GM19193 (cell line): ENCODE measurements around the gene EPHA3.

Source experiments
- POLR2A ChIP-seq: IDR thresholded peaks from 4 replicates; pipeline ENCODE4 v1.6.1; 2011; ENCODE audit not compliant: insufficient read depth, insufficient read length; ENCODE audit errors: extremely low read depth

The EPHA3 gene

DNA sequence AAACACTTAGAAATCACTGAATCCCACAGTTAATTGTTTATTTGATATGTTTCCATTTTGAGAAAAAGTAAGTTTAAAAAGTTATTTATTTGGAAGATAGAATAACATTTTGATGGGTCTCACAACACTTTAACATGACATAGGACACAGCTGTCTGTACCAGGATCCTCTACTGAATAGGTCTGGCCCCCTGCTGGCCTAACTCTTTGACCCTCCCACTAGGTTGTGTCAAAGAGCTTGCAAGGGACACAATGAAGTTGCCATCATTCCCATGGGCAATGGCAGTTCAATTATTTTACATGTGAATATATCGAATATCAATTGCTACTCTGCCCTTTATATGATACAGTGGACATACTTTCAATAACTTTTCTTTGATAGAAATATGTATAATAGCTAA is 138.9 kb downstream of the EPHA3 start:
- no peak for TF ChIP-seq POLR2A

DNA sequence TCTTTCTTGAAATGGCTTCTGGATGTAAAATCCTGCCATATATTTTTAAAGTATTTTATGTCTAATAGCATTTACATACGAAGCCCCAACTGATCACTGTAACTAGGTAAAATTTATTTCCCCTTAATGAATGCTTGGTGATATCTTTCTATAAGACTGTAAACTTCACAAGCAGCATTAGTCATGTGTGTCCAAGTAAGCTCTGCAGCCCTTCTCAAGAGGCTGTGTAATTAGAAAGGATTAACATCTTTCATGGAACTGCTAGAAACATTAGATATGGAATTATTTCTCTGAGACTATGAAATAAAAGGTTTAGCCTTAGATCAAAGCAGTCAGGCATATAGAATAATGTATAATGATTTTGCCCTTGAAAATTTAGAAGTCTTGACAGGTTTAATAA is 143.3 kb downstream of the EPHA3 start:
- no peak for TF ChIP-seq POLR2A

DNA sequence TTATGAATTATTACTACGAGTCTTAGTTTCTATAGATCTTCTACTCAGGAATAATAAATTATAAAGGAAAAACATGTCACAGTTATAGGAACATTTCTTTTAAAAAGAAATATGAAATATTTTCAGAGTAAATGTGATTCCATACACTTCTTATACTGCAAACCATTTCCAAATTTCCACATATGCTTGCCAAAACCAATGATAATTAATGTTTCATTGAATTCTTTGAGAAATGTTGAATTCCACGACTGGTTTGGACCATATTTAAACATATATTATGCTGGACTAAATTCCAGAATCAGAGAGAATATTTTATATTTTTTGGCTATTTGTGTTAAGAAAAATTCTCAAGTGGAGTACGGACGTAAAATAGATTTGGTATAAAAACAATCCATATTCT is 144.6 kb downstream of the EPHA3 start:
- TF ChIP-seq POLR2A, result no peak

DNA sequence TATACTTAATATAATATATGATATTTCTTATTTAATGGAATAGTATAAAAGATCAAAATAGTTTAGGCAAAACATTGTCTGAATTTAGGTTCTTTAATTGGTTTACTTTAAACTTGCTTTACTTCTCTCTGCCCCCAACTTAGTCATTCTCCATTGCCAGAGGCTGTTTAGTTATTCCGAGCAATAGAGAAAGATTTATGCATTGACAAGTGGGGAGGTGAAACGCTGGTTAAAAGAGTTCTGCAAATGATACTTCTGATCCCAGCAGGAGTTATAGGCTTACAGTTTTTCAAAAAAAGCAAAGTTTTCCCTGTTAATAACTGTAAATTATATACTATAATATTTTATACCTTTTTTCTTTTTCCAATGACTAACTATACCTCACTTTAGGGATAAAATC is 145.4 kb downstream of the EPHA3 start:
- TF ChIP-seq POLR2A, result no peak

DNA sequence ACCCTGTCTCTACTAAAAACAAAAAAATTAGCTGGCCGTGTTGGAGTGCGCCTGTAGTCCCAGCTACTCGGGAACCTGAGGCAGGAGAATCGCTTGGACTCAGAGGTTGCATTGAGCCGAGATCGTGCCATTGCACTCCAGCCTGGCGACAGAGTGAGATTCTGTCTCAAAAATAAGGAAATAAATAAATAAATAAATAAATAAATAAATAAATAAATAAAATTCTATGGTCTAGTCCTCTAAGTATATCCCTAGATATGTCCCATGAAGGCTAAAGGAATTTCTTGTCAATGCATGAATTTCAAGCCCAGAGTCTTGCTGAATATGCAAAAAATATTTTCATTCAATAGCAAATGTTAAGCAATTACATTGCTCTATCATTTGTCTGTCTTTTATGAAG is 149.0 kb downstream of the EPHA3 start:
- TF ChIP-seq POLR2A, result no peak

DNA sequence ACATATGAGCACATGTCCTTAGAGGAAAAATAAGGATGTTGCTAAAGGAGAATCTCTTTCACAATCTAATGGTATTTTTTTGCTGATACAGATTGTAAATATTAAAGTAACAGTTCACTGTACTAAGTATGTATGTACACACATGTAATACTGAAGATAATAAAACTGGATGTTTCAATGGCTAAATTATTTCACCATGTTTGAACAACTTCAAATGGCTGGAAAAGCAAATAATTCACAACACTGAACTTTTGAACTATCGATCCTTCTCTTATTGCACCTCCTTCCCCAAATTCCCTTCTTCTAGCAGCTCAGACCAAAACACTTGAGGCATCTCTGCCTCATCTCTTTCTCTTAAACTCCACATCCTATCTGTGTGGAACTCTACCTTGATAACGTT is 149.5 kb downstream of the EPHA3 start:
- TF ChIP-seq POLR2A, result no peak

DNA sequence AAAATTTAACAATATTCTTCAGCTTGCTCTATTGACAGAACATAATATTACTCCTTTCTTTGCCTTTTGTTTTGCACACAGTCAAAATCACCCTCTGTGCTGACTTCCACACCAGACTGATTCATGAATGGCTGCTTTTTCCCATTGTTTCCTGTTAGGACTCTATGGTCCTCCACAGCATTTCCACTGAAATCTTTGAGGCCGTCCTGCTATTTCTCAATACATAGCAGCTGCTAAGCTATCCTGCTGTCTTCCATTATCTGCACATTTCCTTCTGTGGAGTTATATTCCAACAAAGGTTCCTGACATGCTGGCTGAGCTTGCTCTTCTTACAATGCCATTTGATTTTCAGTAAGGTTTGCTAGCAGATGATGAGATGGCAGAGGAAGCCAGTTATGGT is 153.3 kb downstream of the EPHA3 start:
- no peak for TF ChIP-seq POLR2A

DNA sequence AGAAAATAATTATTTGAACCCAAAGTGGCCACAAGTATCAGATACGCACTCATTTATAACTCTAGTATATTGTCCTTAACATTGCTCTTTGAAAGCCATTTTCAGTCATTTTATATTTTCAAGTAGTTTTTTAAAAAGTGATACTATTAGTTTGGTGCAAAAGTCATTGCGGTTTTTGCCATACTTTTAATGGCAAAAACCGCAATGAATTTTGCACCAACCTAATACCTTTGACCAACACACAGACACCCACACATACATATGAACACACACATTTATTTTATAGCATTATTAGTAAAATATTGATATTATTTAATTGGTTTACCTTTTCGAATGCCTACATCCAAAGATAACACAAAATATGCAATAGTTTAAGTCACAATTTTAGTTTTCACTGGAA is 154.3 kb downstream of the EPHA3 start:
- no peak for TF ChIP-seq POLR2A

DNA sequence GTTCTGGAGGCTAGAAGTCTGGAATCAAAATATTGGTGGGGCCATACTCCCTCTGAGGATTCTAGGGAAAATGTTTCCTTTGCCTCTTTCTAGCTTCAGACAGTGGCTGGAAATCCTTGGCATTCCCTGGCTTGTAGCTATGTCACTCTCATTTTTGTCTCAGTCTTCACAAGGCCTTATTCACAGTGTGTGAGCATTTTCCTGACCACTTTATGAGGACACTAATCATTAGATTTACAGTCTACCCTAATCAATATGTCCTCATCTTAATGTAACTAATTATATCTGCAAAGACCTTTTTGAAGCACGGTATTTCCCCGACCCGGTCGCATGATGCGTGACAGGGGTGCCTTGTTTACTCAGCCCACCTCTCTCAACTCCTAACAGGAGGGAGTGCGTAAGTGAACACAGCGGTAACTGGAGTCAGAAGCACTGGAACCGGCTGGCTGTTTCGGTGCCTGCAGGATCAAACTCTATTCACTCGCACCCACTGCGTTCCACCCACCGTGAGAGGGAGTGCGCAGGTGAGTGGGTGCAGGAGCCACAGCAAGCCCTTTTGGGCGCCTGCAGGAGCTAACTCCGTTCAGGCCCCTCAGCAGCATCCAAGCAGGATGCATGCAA is 155.0 kb downstream of the EPHA3 start:
- TF ChIP-seq POLR2A, result no peak

DNA sequence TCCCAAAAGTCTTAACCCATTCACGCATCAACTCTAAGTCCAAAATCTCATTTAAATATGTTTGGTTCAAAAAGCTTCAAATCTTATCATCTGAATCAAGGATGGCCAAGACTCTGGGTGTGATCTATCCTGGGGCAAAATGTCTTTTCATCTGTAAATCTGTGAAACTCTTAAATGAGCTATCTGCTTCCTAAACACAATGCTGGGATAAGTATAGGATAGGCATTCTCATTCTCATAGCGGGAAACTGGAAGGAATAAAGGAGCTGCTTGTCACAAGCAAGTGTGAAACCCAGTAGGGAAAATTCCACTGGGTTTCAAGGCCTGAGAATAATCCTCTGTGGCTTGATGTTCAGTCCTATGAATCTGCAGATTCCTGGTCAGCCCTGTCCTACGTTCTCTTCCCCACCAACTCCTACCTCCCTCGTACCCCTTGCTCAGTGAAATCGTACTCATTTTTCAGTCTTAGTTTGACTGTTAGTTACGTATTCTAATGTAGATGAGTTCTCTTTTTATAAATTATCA is 156.7 kb downstream of the EPHA3 start:
- no peak for TF ChIP-seq POLR2A

DNA sequence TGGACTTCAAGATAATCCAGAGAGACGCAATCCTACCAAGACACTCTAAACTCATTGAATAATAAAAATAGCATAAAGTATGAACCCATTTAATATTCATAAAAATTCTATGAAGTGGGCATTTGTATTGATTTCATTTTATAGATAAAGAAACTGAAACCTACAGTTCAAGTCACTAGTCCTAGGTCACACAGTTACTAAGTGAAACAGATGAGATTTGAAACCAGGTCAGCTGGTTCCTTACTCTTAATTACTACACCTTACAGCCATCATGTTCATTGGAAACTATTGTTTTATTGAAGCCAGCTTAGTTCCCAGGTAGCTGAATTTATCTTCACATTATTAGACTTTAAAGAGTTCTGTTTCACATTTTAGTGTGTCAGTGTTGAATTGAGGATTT is 158.7 kb downstream of the EPHA3 start:
- no peak for TF ChIP-seq POLR2A

DNA sequence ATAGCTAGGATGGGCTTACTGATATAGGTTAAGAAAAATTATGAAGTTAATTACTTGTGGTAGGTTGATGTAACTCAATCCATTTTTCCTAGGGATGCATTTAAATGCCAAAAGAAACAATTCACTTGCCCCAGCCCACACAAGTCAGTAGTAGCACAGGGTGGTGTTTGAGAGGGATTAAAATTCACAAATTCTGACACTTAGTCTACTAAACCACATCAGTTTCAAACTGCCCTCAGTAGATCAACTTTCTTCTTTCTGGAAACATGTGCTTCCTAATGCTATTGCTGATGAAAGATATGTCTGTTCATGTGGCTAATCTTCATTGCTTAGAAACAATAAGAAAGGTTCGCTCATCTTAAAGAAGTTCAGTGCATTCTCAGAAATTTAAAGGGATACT is 160.6 kb downstream of the EPHA3 start:
- no peak for TF ChIP-seq POLR2A

DNA sequence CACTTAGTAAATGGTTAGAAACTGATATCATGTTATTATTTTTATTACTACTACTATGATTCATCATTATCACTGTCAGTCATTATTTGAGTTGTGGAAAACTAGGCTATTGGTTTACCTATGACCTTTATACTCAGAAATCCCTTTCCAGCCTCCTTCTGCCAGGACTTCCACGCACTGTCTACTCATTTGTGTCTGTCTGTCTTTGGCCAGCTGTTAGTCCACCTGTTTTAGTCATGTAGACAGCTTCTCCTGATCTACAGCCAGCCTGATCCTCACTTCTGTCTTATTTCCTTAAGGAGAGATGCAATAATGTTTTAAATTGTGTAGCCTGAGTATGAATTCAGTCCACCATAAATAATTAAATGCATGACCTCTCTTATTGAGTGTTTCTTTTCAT is 162.8 kb downstream of the EPHA3 start:
- no peak for TF ChIP-seq POLR2A

DNA sequence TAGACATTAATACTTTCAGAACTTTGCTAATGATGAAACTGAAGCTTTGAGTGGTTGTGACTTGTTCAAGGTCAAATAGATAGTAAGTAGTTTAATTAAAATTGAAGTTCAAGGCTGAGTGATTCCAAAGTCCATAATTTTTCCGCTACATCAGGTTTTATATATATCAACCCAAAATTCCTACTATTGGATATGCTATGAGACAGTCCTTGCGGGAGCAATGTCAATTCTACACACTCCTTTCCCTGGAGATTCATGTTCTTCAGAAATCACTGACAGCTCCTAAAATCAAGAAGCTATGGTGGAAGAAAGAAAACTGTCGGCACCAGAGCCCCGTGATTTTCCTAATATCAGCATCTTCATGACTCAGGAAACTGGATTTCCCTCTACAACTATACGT is 167.6 kb downstream of the EPHA3 start:
- no peak for TF ChIP-seq POLR2A

DNA sequence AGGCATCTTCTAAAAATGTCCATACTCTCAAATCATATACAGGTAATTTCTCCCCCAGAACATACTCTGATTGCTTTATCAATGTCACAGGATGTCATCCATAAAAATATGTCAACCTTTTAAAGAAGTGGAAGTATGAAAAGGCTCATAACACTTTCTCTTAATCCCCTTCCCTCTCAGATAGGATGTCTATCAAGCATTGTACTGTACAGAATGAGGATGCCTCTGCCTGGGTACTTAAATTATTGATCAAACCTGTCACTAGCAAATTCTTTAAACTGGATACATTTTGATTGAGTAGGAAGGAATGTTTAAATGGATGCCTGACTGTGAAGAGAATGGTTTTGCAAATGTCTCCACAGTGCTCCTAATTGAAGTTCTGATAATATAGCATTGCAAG is 168.7 kb downstream of the EPHA3 start:
- TF ChIP-seq POLR2A, result no peak

DNA sequence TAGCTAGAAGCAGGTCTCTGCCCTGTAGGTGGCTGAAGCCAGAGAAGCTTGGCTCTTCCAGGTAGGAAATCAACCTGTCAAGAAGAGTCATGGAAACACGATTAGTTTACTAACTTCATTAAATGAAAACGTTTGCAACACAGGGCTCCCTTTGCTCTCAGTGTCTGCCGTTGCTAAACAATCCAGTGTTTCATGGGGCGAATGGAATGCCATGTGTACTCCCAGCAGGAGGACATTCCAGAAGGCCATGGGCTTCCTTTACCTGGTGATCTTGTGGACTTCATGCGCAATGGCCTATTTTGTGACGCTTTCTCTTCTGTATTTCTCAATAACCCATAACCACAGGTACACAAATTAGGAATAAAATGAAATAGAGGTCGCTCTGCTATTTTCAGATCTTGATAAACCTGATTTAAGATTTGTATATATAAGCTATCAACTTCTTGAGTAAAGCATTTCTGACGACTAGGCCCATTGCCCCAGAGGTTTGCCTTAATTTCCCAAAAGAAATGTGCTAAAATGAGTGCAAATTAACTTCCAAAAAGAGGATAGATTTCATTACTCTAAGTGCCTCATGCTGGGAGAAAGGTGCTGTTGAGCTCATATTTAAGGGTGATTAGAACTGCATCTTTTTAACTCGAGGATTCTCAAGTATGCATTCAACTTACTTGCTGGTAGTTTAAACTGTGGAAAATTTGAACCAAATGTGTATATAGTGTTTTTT is 171.0 kb downstream of the EPHA3 start:
- no peak for TF ChIP-seq POLR2A

DNA sequence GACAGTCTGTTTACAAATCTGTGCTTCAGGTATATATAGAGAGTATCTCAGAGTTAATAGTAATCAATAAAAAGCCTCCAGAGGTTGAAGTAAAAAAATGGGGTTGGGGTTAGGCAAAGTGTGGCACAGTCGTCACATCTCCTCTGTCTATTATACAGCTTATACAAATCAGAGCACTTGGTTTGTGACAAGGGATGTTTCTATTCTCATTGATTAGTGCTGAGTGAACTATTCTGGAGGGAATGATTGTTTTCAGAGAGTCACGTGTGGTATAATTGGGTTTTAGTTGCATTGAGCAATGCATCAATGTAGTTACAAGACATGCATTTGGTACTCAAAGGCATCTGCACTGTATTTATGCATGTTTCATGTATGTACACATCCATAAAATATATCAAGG is 172.9 kb downstream of the EPHA3 start:
- TF ChIP-seq POLR2A, result no peak

DNA sequence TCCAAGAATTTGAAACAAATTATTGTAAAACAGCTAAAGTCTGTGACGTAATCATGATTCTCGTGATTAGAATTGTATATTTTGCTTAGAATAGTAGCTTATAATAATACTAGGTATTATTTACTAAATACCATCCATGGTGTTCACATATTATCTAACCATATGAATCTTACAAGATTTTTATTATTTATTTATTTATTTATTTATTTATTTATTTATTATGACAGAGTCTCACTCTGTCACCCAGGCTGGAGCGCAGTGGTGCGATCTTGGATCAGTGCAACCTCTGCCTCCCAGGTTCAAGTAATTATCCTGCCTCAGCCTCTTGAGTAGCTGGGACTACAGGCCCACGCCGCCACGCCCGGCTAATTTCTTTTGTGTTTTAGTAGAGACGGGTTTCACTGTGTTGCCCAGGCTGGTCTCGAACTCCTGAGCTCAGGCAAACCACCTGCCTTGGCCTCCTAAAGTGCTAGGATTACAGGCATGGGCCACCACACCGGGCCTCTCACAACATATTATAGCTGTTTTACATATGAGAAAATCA is 173.5 kb downstream of the EPHA3 start:
- TF ChIP-seq POLR2A, result no peak
